Hematopoietic multipotent progenitor cell (in vitro differentiated cells): ENCODE measurements around the gene NEUROD2. TPM values are rescaled to one million over a fixed set of nuclear protein-coding genes. Genes with fewer than 3 reads are reported as not detected.

Source experiments
- DNase-seq, 3 donors: peaks; one replicate each; pipeline ENCODE4 v3.0.0-alpha.2; 2011 to 2015; ENCODE audit warnings: low read depth in 2 of 3, low spot score in 2 of 3
- total RNA-seq: library from RNA; depleted of rRNA; stranded (reverse); fragments of >200 nt; gene quantifications from one replicate; pipeline ENCODE4 v1.2.3, GENCODE V29; 2012

Gene NEUROD2
- total RNA-seq, 1 donor, result not detected

DNA sequence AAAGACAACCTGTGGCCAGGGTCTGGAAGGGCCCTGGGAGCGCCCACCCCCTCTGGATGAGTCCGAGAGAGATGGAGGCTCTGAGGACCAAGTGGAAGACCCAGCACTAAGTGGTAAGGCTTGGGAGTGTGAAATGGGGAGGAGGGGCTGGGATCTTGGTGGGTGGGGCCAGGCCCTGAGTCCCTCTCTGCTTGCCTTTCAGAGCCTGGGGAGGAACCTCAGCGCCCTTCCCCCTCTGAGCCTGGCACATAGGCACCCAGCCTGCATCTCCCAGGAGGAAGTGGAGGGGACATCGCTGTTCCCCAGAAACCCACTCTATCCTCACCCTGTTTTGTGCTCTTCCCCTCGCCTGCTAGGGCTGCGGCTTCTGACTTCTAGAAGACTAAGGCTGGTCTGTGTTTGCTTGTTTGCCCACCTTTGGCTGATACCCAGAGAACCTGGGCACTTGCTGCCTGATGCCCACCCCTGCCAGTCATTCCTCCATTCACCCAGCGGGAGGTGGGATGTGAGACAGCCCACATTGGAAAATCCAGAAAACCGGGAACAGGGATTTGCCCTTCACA, 28.0 kb upstream of the NEUROD2 start:
- no peak for DNase-seq

DNA sequence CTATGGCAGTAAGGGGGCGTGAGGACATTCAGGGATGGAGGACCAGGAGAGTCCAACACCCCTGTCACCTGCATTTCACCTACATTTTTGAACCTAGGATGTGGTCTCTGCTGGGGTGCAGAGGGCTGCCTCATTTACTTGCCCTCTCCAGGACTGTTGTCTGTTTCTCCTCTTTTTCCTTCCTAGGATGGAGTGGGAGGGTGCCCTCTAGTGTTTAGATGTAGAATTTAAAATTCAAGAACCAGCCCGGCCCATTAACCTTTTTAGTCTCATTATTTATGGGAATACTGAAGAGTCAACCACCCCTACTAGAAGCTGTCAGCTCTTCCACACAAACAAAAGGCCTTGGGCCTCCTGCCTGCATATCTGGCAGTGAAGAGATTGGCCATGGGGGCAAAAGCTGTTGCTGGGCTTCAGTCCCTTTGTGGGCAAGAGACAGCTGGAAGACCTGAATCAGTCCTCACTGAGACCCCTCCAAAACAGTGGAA, 26.7 kb upstream of the NEUROD2 start:
- DNase-seq, result peak in 2 of 3 donors; percentile 29 to 40

DNA sequence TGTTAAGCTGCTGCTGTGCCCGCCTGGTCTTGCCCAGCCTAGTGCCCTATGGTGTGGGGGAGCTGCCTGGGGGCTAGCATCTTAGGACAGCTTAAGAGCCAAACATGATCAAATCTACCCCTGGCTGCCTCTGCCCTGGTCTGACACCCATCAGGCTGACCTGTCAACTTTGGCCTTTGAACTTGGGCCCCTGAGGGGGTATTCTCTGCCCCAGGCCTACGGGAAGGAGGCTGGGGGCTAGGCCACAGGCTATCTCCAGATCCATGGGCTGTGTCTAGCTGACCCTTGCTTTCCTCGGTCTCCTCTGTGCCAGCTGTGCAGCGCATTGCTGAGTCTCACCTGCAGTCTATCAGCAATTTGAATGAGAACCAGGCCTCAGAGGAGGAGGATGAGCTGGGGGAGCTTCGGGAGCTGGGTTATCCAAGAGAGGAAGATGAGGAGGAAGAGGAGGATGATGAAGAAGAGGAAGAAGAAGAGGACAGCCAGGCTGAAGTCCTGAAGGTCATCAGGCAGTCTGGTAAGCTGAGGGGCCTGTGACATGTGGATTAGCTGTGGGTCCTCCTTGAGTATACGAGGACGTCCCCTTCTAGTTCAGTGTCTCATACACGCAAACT, 26.0 kb upstream of the NEUROD2 start:
- no peak for DNase-seq

DNA sequence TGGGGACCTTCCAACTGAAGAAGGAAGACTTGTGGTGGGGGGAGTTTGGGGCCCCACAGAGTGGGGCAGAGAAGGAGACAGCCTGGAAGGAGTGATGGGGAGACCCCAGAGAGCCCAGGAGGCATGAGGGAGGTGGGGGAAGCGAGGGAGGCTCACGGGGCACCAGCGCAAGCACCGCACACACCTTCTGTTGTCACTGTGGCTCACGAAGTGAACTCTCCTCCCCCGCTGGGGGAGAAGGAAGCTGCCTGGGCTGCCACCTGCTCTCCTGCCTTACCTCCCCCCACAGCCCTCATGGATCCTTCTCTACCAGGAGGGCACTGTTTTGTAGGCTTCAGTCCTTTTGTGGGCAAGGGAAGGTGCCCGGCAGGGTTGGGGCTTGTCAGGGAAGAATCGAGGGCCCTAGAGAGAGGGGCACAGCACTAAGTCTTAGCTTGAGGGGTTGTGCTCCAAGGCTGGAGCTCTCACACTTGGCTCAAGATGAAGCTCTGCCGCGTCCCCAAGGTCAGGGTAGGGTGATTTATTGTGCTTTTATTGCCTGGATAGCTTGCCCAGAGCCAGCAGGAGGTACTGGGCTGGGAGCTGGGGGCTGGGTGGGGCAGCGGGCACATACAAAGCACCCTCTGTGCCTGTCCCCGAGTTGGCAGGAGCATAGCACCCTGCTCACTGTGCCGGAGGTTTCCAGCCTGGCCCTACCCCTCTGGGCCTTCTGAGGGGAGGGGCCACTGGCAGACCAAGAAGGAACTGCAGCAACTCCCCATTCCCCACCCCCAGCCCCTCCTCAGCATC, 24.6 kb upstream of the NEUROD2 start:
- no peak for DNase-seq

DNA sequence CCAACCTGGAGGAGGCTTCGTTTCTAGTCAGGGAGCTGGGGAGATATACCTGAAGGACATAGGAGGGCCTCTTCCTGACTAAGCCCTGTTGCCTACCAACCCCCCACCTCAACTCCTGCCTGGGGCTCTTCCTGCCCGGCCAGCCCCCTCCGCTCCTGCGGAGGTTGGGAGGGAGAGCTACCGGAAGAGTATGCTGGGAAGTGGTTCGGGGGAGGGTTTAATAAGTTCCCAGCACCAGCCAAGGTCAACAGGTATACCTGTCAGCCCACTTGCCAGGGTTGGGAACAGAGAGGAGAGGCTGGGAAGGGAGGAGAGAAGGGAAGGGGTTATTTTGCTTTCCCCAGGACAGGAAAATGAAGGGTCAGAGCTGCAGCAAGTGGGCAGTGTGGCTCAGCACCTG, 23.7 kb upstream of the NEUROD2 start:
- no peak for DNase-seq

DNA sequence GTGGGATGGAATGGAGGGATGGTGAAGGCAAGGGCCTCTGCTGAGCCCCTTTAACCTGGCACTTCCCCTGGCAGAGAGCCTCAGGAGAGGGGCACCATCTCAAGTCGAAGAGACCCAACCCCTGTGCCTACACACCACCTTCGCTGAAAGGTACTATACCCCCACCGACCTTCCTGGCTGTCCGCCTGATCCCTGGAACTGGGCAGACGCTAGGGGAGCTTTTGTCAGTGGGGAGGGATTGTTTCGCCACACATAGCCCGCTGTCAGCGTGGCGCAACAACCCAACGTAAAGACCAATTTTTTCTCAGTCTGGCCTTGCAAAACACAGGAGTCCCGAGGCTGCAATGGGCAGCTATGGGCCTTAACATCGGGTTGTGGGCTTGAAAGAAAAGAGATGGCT, 22.2 kb upstream of the NEUROD2 start:
- DNase-seq, result no peak

DNA sequence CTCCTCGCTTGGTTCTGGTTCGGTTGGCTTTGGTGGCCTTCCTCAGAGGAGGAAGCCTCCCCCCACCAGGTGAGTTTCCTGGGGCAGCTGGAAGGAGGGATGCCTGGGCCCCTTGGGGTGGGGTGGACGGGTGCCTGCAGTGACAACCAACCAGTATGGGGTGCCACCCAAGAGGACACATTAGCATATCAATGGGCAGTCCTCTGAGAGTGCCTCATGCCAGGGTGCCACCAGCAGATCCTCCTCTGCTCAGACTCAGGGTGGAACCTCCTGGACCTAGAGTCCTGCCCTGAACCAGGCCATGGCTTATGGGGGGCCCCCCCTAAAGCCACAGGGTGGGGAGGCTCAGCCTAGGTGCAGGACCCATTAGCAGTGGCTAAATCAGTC, 21.8 kb upstream of the NEUROD2 start:
- DNase-seq, result no peak

DNA sequence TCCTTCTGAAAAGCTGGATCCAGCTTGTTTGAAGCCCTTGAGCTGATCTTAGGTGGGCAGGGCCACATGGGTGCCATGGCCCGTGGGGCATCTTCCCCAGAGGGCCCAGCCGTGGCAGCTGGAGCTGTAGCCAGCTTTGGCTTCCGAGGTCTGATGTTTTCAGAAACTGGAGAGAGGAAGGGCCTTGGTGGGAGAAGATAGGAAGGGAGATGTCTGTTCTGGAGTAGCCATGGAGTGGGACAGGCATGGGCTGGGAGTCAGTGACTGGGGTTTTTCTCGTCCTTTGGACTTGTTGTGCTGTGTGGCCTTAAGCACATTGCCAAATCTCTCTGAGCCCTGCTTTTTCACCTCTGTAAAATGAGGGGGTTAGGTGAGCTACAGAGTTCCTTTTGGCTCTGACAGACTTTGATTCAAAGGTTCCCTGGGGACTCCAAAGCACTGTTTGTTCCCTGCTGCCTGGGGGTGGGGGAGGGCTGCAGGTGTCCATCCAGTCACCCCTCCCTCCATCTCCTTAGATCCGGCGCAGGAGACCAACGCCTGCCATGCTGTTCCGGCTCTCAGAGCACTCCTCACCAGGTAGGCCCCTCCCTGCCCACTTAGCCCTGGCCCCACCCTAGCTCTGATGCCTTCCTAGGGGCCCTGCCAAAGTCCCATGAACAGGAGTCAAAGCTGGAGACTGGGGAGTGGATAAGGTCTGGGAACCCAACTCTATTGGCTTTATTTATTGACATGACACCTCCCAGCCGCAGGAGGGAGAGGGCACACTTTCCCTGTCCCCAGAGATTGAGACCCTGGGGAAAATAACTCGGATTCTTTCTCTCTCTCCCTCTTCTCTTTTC, 21.2 kb upstream of the NEUROD2 start:
- DNase-seq, result no peak

DNA sequence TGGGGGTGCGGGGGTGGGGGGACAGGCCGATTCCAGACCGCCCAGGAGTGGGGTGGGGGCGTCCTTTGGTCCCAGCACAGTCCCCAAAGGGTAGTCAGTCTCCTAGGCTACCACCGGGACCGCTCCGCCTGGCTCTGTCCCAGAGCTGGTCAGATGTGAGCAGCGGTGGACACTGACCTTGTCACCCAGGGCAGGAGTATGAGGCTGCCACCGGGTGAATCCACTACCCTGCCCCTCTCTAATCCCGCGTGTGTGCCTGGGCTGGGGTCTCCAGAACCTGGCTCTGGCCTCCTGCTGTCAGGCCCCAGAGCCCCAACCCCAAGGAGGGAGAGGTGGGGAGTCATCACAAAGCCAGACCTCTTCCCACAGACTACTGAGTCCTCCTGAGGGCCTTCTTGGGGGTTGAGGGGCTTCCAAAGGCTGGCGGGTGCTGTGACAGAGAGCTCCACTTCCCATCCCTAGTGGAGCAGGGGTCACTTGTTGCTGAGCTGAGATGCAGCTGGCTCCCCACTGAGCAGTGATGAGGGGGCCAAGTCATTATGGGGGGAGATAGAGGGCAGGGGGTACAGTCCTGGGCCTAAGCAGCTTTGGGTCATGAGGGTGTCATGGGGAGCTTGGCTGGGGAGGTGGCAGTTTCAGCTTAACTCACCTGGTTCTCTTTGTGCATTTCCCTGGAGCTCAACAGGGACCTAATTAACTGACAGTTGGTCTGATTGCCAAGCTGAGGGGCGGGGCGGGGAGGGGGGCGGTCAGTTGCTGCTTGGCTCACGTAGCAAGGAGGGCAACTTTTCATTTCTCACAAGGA, 20.2 kb upstream of the NEUROD2 start:
- DNase-seq, result no peak

DNA sequence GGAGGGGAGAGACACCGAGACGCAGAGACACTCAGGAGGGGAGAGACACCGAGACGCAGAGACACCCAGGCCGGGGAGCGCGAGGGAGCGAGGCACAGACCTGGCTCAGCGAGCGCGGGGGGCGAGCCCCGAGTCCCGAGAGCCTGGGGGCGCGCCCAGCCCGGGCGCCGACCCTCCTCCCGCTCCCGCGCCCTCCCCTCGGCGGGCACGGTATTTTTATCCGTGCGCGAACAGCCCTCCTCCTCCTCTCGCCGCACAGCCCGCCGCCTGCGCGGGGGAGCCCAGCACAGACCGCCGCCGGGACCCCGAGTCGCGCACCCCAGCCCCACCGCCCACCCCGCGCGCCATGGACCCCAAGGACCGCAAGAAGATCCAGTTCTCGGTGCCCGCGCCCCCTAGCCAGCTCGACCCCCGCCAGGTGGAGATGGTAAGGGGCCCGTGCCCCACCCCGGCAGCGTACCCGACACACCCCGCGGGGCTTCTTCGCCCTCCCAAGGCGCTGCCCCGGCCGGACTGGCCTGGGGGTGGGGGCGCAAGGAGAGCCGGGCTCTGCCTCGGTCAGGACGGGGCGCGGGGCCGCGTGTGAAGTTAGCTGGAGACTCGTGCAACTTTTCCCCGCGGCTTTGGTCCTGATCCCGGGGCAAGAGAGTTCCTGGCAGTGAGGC, 19.5 kb upstream of the NEUROD2 start:
- no peak for DNase-seq

DNA sequence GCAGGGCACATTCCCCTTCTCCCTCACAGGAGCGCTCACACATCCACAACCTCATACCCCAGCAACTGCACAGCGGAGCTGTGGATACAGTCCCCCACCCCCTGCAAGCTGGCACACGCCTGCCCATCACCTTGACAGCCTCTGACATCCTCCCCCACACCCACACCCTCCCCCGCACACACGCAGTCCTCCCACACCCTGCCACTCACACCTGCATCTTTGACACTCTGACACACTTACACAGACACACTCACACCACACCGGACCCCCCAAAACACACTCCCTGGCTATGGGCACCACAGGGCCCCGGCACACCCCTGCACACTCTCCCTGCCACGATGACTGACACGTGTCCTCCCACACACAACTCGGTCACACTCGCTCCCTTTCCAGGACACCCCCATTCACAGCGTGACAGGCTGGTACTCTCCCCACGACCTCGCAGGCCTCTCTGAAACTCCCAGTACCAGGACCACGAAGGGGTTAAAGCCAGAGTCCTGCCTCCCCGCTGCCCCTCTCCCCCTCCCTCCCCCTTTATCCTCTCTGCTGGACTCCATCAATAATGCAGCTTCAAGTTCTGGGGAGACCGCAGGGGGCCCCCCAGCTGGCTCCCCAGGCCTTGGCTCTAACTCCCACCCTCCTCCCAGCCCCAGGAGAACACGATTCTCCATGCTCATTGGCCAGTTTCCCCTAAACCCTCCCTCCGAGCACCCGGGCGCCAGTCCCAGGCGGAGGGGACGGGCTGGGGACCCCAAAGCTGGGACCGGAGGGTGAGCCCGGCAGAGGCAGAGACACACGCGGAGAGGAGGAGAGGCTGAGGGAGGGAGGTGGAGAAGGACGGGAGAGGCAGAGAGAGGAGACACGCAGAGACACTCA, 18.7 kb upstream of the NEUROD2 start, which contains the start of gene PPP1R1B:
PPP1R1B (plus strand) TSS at position 782 of the 876 bp plus-strand sequence. CDS start 441 bp downstream, outside the sequence.
- no peak for DNase-seq

DNA sequence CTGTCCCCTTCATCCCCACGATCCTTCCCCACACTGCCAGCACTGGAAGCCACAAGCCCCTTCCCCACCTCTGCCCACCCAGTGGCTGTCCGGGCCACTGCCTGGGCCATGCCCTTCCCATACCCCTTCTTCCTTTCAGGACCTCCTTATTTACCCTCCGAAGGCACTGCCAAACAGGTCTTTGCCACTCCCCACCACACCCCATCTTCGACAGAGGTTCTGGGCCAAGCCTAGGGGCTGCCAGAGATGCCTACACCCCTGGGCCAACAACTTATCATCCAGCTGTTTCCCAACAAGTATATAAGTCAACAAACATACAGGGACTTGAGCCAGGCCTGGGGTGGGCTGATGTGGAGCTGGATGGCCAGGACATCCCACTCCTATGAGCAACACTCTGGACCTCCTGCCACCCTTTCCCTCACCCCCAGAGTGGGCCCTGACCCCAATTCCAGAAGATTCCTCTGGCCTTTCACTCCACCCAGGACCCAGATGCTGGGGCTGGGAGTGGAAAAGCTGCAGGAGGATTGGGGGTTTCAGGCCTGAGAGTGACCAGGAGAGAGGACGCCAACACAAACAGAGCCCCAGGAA, 17.6 kb upstream of the NEUROD2 start:
- DNase-seq, result no peak

DNA sequence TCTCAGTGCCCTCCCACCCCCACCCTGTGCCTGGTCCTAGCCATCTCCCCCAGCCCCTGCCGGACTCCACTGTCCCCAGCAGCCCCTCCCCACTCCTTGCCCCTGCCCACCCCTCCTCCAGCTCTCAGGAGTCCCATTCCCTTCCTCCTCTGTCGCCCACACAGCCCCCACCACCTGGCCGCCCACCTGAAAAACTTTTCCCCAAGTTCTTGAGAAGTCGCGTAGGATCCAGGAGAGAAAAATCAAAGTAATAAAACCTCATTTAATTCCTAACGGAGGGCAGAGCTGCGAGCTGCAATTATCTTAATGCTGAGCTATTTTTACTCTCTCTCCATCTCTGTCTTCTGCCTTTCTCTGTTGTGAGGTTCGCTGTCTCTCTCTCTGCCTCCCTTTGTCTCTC, 16.6 kb upstream of the NEUROD2 start:
- no peak for DNase-seq

DNA sequence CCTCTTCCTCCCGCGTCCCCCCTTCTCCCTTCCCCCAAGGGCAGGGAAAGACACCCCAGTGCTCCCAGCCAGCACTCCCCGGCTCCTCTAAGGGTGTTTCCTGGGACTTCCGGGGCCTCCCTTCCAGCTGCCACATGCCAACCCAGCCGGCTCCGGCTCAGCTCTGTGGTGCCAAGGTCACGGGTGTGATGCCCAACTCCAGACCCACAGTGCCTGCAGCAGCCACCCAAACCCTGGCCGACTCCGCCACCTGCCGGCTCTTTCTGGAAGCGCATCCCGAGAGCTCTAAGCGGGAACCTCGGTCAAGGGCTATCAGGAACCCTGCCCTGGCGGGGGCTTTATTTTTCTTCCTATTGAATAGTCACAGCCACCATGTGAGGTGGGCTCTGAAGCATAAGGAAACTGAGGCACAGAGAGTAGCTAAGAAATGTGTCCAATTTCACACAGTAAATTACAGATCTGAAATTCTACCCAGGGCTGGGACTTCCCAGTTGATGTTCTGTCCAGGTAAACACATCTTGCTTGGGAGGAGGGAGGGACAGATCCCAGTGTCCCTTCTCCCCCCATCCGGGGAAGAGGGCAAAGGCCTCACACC, 15.7 kb upstream of the NEUROD2 start:
- DNase-seq, result peak; percentile 63 to 83 (median 74)

DNA sequence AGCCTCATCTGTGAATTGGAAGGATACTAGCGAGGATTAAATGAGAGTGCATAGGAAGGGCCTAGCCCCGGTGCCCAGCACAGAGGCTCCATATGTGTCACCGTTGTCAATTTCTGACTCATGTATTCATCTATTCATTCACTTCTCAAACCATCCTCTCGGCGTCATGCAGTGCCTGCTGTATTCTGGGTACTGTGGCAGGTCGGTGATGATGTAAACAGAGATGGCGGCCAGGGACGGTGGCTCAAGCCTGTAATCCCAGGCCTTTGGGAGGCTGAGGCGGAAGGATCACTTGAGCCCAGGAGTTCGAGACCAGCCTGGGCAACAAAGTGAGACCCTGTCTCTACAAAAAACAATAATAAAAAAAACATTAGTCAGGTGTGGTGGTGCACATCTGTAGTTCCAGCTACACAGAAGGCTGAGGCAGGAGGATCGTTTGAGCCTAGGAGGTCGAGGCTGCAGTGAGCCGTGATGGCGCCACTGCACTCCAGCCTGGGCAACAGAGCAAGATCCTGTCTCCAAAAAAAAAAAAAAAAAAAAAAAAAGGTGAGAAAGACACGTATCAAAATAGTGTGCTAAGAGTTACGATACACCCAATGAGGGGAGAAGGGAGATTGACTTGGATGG, 14.8 kb upstream of the NEUROD2 start:
- no peak for DNase-seq

DNA sequence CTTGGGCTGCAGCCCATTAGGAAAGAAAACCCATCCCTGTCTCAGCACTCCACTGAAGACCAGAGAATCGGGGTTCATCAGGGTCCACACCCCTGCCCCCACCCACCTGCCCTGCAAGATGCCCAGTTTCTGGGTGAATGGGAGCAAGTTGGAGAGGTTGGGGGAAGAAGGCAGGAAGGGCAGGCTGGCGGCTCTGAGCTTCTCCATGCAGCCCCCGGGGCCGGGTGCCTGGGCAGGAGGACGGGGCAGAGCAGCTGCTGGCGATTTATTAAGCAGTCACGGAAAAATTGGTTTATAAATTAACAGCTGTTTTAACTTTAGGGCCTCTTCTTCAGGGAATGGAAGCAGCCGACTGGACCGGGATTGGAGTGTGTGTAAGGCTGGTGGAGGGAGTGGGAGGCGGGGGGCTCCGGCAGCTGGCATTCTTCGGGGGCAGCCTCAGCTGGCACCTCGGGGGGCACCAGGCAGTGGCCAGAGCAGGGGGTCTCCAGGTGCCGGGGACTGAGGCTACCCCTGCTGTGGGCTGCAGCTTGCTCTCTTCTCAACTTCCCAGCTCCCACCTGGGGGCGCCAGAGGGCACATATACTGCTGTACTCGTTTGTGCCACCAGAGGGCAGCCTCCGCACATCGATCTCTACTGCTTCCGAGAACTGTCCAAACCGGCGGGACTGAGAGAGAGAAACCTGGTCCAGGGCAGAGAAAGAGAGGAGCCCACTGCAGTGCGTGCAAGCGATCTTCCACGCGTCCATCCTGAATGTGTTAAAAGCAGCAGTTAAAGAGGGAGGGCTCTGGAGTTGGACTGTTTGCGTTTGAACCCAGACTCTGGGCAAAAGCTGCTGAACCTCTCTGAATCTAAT, 14.0 kb upstream of the NEUROD2 start:
- DNase-seq, result peak; percentile 74 to 92 (median 89)

DNA sequence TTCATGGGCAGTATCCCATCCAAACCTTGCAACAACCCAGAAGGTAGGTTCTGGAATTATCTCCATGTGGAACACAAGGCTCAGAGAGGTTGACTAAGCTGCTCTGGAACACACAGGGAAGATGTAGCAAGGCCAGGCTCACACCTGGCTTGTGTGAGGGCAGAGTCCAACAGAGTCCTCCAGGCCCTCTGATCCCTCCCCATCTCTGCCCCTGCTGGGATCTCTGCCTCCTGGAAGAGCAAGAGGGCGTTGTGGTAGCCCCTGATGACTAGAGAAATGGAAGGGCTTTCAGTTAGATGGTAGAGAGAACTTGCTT, 12.0 kb upstream of the NEUROD2 start:
- no peak for DNase-seq
